Umbilical cord (tissue), 2 donors: ENCODE results near the gene GMPPB. TPM values are rescaled to one million over a fixed set of nuclear protein-coding genes. Genes with fewer than 3 reads are reported as not detected.

Experiments used
- DNase-seq: peaks from one replicate; pipeline ENCODE4 v3.0.0-alpha.2; 2015; ENCODE audit warnings: low spot score
- total RNA-seq: library from RNA; depleted of rRNA; stranded (reverse); fragments of >200 nt; gene quantifications from one replicate; pipeline ENCODE4 v1.2.3, GENCODE V29; 2014; ENCODE audit warnings: low replicate concordance; ENCODE audit not compliant: insufficient read depth

The GMPPB gene
- total RNA-seq, 1 donor from 2014 or later, result 20.9 TPM

GRCh38 chr3:49729966-49730609, 6.3 kb upstream of the GMPPB start:
- DNase-seq, result no peak

- no peak for DNase-seq
Observed at GRCh38 chr3:49727924-49728361, 4.2 kb upstream of the GMPPB start.

GRCh38 chr3:49727154-49727923, 3.6 kb upstream of the GMPPB start:
- DNase-seq, result no peak

DNA sequence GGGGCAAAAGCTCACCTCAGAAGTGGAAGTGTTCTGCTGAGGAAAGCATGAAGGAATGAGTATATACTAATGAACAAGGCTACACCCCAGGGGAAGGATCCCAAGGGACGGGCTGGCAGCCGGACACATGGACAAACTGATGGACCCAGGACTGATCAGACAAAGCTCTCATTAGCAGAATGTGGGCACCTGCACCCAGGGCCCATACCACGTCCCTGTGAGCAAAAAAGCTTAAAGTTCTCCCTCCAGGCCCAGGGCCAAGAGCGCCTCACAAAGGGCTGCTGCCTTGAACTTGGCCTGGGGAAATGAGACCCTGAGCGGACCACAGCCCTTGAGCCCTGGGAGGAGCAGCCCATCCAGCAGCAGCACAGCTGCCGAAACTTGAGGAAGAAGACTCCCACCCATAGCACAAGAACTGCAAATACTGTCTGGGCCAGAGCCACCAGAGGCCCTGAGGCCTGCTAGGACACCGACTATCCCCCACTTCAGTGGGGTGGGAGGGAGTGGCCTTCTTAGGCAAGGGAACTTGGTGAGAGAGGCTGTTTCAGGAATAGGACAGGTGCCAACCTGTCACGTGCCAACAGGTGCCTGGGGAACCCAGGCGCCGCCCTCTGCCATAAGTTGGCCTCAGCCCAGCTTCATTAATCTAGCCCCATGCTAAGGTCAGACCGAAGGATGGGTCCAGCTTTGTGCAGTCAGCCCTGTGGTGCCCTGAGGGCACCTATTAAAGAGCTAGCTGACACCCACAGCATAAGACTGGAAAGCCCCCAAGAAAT, 2.3 kb upstream of the GMPPB start:
- no peak for DNase-seq

- DNase-seq, result no peak
Observed at GRCh38 chr3:49724586-49724985, 835 bp upstream of the GMPPB start.

- DNase-seq, result peak; percentile 48
Observed at GRCh38 chr3:49723296-49723627, 489 bp downstream of the GMPPB start.

- no peak for DNase-seq
Observed at GRCh38 chr3:49722896-49723295, 855 bp downstream of the GMPPB start.

DNA sequence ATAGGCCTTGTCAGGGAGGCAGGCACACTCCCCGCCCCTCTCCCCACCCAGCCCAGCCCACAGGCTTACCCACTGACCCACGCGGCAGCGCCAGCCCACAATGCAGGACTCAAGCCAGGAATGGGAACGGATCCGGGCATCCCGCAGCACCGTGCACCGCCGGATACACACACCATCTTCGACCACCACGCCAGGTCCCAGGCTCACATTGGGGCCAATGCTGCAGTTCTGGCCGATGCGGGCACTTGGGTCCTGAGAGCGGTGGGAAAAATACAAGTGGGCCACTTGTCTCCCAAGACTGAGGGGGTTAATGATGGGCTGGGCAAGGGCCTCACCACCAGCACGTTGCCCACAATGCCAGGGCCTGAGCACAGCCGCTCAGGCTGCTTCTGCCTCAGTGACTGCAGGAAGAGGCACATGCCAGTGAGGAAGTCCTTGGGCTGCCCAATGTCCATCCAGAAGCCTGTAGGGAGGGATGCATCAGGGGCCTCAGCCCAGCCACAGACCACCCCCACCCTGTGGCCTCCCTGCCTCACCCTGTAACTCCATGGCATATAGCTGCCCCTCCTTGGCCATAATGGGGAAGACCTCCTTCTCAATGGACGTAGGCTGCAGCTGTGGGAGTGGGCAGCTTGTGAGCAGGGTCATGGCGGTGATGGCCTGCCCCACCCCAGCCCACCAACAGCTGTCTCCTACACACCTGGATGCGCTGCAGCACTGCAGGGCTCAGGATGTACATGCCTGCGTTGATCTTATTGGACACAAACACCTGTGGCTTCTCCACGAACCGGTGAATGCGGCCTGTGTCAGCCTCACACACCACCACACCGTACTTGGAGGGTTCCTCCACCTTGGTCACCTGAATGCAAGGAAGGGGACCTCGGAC, 1.6 kb downstream of the GMPPB start:
- no peak for DNase-seq

DNA sequence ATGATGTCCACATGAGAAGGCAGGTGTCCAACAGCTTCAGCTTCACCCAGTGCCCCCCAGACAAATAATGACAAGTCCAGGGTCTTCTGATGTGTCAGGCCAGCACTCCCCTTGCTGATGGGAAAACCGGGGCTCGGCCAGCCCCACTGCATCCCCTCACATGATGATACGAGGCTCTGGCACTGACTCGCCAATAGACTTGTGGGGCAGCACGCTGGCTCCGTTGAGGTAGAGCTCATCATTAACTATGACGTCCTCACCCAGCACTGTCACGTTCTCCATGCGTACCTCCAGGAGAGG, 2.2 kb downstream of the GMPPB start:
- DNase-seq, result no peak

DNA sequence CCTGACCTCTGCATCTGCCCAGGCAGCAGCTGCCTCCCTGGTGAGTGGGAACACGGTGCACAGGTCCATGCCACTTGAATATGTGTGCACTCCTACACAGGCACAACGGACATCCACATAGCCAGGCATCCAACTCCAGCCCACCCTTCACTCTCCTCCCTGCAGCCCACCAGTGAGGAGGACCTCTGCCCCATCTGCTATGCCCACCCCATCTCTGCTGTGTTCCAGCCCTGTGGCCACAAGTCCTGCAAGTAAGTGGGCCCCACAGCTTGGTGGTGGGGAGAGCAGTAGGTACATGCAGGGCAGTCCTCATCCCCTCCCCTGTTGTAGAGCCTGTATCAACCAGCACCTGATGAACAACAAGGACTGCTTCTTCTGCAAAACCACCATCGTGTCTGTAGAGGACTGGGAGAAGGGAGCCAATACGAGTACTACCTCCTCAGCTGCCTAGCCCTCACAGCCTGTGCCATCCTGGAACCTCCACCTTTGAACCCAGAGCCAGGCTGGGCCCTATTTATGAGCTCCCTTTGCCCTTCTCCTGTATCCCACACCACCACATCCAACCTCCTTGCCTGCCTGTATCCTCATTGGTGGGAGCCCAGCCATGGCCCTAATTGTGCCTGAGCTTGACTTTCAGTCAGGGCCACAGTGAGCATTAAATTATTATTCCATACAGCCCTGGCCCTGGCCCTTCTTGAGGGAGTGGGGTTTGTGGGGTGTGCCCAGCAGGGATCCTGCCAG, 2.7 kb downstream of the GMPPB start:
- no peak for DNase-seq

- peak; percentile 97 for DNase-seq
Observed at GRCh38 chr3:49719214-49719884, 4.4 kb downstream of the GMPPB start, which contains the start of gene AMIGO3. AMIGO3 (minus strand) TSS chr3:49719684; CDS start chr3:49719465, 219 bp downstream.

- no peak for DNase-seq
Observed at GRCh38 chr3:49718858-49719213, 4.9 kb downstream of the GMPPB start.

- no peak for DNase-seq
Observed at GRCh38 chr3:49717959-49718857, 5.5 kb downstream of the GMPPB start.

- DNase-seq, result no peak
Observed at GRCh38 chr3:49717211-49717958, 6.4 kb downstream of the GMPPB start.

DNA sequence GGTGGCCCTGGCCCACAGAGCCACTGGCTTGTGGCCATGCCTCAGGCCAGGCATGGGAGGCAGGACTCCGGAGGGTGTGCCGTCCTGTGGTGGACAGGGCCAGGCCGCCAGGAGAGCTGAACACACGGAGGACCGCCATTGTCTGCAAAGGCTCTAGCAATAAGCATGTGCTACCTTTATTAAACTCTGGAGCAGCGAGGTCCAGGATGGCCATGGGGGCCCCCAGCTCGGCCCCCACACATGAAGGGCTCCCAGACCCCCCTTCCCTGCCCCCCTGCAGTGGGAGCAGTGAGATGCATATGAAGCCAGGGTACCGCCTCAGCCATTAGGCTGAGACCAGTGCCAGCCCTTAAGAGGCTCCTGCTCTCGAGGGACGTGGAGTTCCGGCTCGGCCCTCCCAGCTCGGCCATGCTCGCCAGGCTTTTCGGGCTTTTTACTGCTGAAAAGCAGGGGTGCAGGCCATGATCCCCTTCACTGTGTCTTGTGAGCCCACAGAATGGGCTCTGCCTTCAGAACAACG, 7.0 kb downstream of the GMPPB start:
- DNase-seq, result no peak

- DNase-seq, result no peak
Observed at GRCh38 chr3:49716169-49716568, 7.6 kb downstream of the GMPPB start.

DNA sequence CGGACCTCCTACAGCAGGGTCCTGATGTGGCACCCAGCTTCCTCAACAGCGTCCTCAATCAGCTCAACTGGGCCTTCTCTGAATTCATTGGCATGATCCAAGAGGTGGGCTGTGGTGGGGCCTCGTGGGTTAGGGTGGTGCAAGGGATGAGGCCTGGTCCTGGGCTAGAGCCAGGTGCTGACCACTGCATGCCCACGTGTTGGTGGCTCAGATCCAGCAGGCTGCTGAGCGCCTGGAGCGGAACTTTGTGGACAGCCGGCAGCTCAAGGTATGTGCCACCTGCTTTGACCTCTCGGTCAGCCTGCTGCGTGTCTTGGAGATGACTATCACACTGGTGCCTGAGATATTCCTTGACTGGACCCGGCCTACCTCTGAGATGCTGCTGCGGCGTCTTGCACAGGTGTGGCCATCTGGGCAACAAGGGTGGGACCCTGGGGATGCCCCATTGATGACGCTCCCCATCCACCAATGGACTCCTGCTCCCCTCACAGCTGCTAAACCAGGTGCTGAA, 8.1 kb downstream of the GMPPB start:
- no peak for DNase-seq
